Liver (tissue), 9 donors: Measurements from ENCODE around the gene SCAI. TPM values are rescaled to one million over a fixed set of nuclear protein-coding genes. Genes with fewer than 3 reads are reported as not detected.

Source experiments
- DNase-seq: peaks from one replicate; pipeline ENCODE4 v3.0.0-alpha.2; 2017; ENCODE audit warnings: low spot score
- H3K27ac ChIP-seq, 2 donors: one replicate each; pipeline ENCODE4 v1.7.0; 2013; ENCODE audit warnings: inconsistent platforms in 2 of 2, low read length in 2 of 2, control low read depth in 1 of 2, low read depth in 1 of 2, mild to moderate bottlenecking in 1 of 2
- H3K27me3 ChIP-seq, 4 donors: one replicate each; pipeline versions ENCODE4 v1.6.1 to v1.7.0; 2013; ENCODE audit warnings: low read length in 3 of 4, inconsistent platforms in 1 of 4, mild to moderate bottlenecking in 1 of 4, moderate library complexity in 1 of 4; ENCODE audit not compliant: control insufficient read depth in 4 of 4, insufficient read depth in 4 of 4
- H3K36me3 ChIP-seq, 4 donors: one replicate each; pipeline versions ENCODE4 v1.6.1 to v1.7.0; 2013; ENCODE audit warnings: low read length in 3 of 4, mild to moderate bottlenecking in 3 of 4, low read depth in 1 of 4, moderate library complexity in 1 of 4; ENCODE audit not compliant: control insufficient read depth in 4 of 4, insufficient read depth in 3 of 4
- H3K4me1 ChIP-seq, 4 donors: one replicate each; pipeline versions ENCODE4 v1.6.1 to v1.7.0; 2013; ENCODE audit warnings: low read length in 3 of 4, mild to moderate bottlenecking in 3 of 4, moderate library complexity in 1 of 4; ENCODE audit not compliant: control insufficient read depth in 4 of 4, insufficient read depth in 4 of 4
- H3K4me3 ChIP-seq, 3 donors: one replicate each; pipeline versions ENCODE4 v1.6.1 to v1.7.0; 2013; ENCODE audit warnings: low read length in 3 of 3, control low read depth in 1 of 3, low read depth in 1 of 3, mild to moderate bottlenecking in 1 of 3
- H3K9ac ChIP-seq, 2 donors: one replicate each; pipeline ENCODE4 v1.7.0; 2013; ENCODE audit warnings: low read length in 2 of 2, mild to moderate bottlenecking in 2 of 2, moderate library complexity in 2 of 2, control low read depth in 1 of 2, low read depth in 1 of 2
- H3K9me3 ChIP-seq, 4 donors: one replicate each; pipeline versions ENCODE4 v1.6.1 to v1.7.0; 2013; ENCODE audit warnings: low read length in 3 of 4; ENCODE audit not compliant: control insufficient read depth in 4 of 4
- EGR1 ChIP-seq, 2 donors: IDR thresholded peaks; 2 replicates each; pipeline ENCODE4 v1.6.1; 2016 to 2018; ENCODE audit warnings: antibody characterized with exemption in 2 of 2, low read depth in 2 of 2
- FOXA2 ChIP-seq: IDR thresholded peaks from 2 replicates; pipeline ENCODE4 v1.6.1; 2016; ENCODE audit warnings: antibody characterized with exemption
- HNF4A ChIP-seq, 2 donors: conservative IDR thresholded peaks; 2 replicates each; pipeline ENCODE4 v1.6.1; 2016; ENCODE audit warnings: antibody characterized with exemption in 2 of 2, mild to moderate bottlenecking in 2 of 2
- NR2F2 ChIP-seq: IDR thresholded peaks from 2 replicates; pipeline ENCODE4 v1.6.1; 2016; ENCODE audit warnings: antibody characterized with exemption
- RAD21 ChIP-seq, 2 donors: IDR thresholded peaks; 2 replicates each; pipeline ENCODE4 v1.6.1; 2016; ENCODE audit warnings: antibody characterized with exemption in 2 of 2, mild to moderate bottlenecking in 2 of 2
- SP1 ChIP-seq: IDR thresholded peaks from 2 replicates; pipeline ENCODE4 v1.6.1; 2018; ENCODE audit warnings: antibody characterized with exemption, mild to moderate bottlenecking
- TAF1 ChIP-seq: conservative IDR thresholded peaks from 2 replicates; pipeline ENCODE4 v1.6.1; 2016; ENCODE audit warnings: antibody characterized with exemption, mild to moderate bottlenecking
- YY1 ChIP-seq: IDR thresholded peaks from 2 replicates; pipeline ENCODE4 v1.6.1; 2016; ENCODE audit warnings: antibody characterized with exemption, mild to moderate bottlenecking
- WGBS: extraction: QIAGEN DNeasy Blood & Tissue Kit; methylation state at CpG from one replicate; pipeline ENCODE4 v1.1.7; 2013; 5-methylcytosine and 5-hydroxymethylcytosine counted together
- polyA plus RNA-seq, 2 donors: library from polyadenylated mRNA; stranded (reverse) in 1 of 2; unstranded in 1 of 2; fragments of 200-250 nt in 1 of 2; fragments of >200 nt in 1 of 2; fragmentation: Nextera tagmentation in 1 of 2; extraction: Ambion mirVana in 1 of 2; gene quantifications; one replicate each; pipeline versions ENCODE4 v1.2.1 to v1.2.3, GENCODE V29; 2013 to 2015
- total RNA-seq, 2 donors: library from RNA; depleted of rRNA; stranded (reverse); fragments of >200 nt; gene quantifications; one replicate each; pipeline ENCODE4 v1.2.3, GENCODE V29; 2014
- TF ChIP-seq, protein P1 (sequence below): fragments of 150-350 bp; IDR thresholded peaks from 2 replicates; pipeline ENCODE4 v1.5.1; 2017; ENCODE audit warnings: improper control_type of control experiment, low read depth, low read length; ENCODE audit not compliant: missing input control
- TF ChIP-seq, protein P2 (sequence below): IDR thresholded peaks from 2 replicates; pipeline ENCODE4 v1.6.1; 2016; ENCODE audit warnings: antibody characterized with exemption, mild to moderate bottlenecking
- TF ChIP-seq, protein P3 (sequence below): IDR thresholded peaks from 2 replicates; pipeline ENCODE4 v1.6.1; 2016; ENCODE audit warnings: antibody characterized with exemption
- donor health status: healthy.
- donor health status: healthy.
- donor health status: healthy.
- donor health status: healthy.
- donor health status: healthy.

SCAI gene
- total and polyA plus RNA-seq, 4 donors: 0.24 to 5.3 (median 1.6) TPM

DNA sequence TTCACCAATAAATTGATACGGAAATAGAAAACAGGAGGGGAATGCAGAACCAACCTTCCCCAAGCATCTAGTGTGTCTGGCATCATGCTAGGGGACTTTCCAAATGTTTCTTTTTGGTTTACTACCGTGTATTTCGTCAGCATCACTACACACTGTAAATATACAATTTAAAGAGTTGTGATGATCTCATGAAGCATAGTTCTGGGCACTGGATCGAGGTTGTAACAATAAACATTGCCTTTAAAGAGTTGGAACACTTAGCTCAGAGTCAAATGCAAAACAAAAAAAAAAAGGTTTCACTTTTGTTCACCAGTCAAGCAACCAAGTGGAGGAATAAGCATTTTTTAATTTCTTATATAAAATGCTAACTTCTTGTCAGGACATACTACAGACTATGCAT is 2.9 kb upstream of the SCAI start (continued):
- no peak for TF ChIP-seq RAD21 (IDR thresholded peaks at IDR 0.05)
- no peak for TF ChIP-seq SP1
- TF ChIP-seq EGR1 (IDR thresholded peaks at IDR 0.05; ENCODE audit: low read depth in 2 of 2): no peak
- no peak for TF ChIP-seq NR2F2

DNA sequence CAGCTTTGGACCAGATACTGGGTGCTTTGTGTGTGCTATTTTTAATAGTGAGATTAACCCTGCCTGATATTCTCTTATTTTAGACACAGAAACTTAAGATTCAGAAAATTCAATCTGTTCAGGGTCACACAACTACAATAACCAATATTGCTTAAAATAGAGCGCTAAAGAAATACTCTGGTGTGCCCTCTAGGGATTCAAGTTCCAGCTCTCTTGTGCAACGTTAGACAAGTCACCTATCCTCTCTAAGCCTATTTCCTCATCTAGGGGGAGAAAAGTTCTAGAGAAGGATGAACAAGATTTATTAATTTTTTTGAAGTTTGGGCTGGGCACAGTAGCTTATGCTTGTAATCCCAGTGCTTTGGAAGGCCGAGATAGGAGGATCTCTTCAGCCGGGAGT is 2.1 kb upstream of the SCAI start:
- Histone ChIP-seq H3K9ac (no peak overlapping the region), H3K4me3 (no peak overlapping the region), H3K27me3 (no peaks in the 10 kb centered on the region), H3K36me3 (peaks cover 0 to 4% (median 0%) of the 10 kb centered on the region in 4 donors), H3K27ac (no peak overlapping the region), H3K9me3 (no peaks in the 10 kb centered on the region), H3K4me1 (peaks cover 5 to 24% (median 11%) of the 10 kb centered on the region in 4 donors)
- TF ChIP-seq RAD21 (IDR thresholded peaks at IDR 0.05) (peak in 1 of 2 donors; percentile 20), HNF4A (conservative IDR thresholded peaks at IDR 0.05) (peak in 1 of 2 donors; percentile 36), YY1 (no peak)
- WGBS: 74% methylated on average over 4 of the region's 4 CpGs
- DNase-seq: no peak

DNA sequence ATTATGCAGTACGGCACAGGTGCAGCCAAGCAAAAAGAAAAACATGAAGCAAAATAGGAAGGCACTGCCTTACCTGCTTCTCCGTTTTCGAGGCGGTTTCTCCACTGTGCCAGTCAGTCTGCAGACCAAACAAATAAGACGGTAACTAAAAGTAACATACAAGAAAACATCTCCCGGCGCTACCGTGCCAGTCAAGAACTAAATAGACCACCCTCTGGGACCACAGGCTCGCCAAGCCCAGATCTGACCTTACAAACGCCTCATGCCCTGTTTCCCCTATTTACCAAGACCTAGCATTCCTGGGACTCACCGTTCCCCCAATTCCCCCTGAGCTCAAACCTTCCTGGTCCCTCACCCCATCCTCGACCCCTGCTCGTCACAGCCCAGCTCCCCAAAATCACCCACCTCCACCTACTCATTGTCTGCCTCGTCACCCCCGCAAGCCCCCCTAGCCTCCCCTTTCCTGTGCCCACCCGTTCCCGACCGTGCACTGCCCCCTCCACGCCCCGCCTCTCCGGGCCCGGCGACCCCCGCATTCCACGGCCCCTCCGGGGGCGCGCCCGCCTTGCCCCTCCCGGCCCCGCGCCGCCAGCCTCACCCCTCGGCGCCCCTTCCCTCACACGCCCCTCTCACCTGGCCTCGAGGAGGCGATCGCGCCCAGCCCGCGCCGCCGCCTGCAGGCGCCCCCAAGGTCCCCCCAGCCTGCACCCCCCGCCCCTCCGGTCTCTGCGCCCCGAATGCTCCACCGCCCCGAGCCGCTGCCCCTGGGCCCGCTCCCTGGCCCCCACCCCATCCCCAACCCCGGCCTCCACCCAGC is 560 bp downstream of the SCAI start:
- no peak for TF ChIP-seq EGR1 (IDR thresholded peaks at IDR 0.05; ENCODE audit: low read depth in 2 of 2)
- TF ChIP-seq SP1: no peak
- TF ChIP-seq FOXA2: no peak
- TF ChIP-seq, protein P1, sequence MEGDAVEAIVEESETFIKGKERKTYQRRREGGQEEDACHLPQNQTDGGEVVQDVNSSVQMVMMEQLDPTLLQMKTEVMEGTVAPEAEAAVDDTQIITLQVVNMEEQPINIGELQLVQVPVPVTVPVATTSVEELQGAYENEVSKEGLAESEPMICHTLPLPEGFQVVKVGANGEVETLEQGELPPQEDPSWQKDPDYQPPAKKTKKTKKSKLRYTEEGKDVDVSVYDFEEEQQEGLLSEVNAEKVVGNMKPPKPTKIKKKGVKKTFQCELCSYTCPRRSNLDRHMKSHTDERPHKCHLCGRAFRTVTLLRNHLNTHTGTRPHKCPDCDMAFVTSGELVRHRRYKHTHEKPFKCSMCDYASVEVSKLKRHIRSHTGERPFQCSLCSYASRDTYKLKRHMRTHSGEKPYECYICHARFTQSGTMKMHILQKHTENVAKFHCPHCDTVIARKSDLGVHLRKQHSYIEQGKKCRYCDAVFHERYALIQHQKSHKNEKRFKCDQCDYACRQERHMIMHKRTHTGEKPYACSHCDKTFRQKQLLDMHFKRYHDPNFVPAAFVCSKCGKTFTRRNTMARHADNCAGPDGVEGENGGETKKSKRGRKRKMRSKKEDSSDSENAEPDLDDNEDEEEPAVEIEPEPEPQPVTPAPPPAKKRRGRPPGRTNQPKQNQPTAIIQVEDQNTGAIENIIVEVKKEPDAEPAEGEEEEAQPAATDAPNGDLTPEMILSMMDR: no peak
- TF ChIP-seq TAF1: no peak
- TF ChIP-seq, protein P2, sequence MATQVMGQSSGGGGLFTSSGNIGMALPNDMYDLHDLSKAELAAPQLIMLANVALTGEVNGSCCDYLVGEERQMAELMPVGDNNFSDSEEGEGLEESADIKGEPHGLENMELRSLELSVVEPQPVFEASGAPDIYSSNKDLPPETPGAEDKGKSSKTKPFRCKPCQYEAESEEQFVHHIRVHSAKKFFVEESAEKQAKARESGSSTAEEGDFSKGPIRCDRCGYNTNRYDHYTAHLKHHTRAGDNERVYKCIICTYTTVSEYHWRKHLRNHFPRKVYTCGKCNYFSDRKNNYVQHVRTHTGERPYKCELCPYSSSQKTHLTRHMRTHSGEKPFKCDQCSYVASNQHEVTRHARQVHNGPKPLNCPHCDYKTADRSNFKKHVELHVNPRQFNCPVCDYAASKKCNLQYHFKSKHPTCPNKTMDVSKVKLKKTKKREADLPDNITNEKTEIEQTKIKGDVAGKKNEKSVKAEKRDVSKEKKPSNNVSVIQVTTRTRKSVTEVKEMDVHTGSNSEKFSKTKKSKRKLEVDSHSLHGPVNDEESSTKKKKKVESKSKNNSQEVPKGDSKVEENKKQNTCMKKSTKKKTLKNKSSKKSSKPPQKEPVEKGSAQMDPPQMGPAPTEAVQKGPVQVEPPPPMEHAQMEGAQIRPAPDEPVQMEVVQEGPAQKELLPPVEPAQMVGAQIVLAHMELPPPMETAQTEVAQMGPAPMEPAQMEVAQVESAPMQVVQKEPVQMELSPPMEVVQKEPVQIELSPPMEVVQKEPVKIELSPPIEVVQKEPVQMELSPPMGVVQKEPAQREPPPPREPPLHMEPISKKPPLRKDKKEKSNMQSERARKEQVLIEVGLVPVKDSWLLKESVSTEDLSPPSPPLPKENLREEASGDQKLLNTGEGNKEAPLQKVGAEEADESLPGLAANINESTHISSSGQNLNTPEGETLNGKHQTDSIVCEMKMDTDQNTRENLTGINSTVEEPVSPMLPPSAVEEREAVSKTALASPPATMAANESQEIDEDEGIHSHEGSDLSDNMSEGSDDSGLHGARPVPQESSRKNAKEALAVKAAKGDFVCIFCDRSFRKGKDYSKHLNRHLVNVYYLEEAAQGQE: no peak
- TF ChIP-seq RAD21 (IDR thresholded peaks at IDR 0.05): no peak
- TF ChIP-seq, protein P3, sequence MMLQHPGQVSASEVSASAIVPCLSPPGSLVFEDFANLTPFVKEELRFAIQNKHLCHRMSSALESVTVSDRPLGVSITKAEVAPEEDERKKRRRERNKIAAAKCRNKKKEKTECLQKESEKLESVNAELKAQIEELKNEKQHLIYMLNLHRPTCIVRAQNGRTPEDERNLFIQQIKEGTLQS: no peak
- TF ChIP-seq NR2F2: no peak
- Histone ChIP-seq H3K4me1 (peaks cover 5 to 17% (median 11%) of the 10 kb centered on the region in 4 donors), H3K27ac (no peak overlapping the region), H3K27me3 (no peaks in the 10 kb centered on the region), H3K9ac (peak overlapping the region; percentile 54 to 61), H3K9me3 (no peaks in the 10 kb centered on the region), H3K36me3 (peaks cover 0 to 2% (median 0%) of the 10 kb centered on the region in 4 donors), H3K4me3 (peak overlapping the region; percentile 67 to 100 (median 75))
- no peak for DNase-seq
- WGBS: 2% methylated on average over 54 of the region's 54 CpGs
